Loucy (cell line): Measurements from ENCODE around the gene CEP112.

Experiments used
- CTCF ChIP-seq: fragments of 200-600 bp; sonication (generic); conservative IDR thresholded peaks from 2 replicates; pipeline ENCODE4 v1.5.1; 2014; ENCODE audit warnings: mild to moderate bottlenecking, antibody characterized with exemption, low read length
- EZH2phosphoT487 ChIP-seq: fragments of 200-600 bp; IDR thresholded peaks from 2 replicates; pipeline ENCODE4 v1.6.1; 2018; ENCODE audit warnings: antibody characterized with exemption, mild to moderate bottlenecking, moderate library complexity, borderline replicate concordance

GRCh38 chr17:65855245-65855644 is 336.7 kb downstream of the CEP112 start:
- TF ChIP-seq CTCF (no peak), EZH2phosphoT487 (no peak)
